ENCODE results near the gene PCCA. TPM values are rescaled to one million over a fixed set of nuclear protein-coding genes. Genes with fewer than 3 reads are reported as not detected.

The PCCA gene
- total and polyA plus RNA-seq, 2 experiments from 2014 or later, result 41.9 to 46.6 TPM

DNA sequence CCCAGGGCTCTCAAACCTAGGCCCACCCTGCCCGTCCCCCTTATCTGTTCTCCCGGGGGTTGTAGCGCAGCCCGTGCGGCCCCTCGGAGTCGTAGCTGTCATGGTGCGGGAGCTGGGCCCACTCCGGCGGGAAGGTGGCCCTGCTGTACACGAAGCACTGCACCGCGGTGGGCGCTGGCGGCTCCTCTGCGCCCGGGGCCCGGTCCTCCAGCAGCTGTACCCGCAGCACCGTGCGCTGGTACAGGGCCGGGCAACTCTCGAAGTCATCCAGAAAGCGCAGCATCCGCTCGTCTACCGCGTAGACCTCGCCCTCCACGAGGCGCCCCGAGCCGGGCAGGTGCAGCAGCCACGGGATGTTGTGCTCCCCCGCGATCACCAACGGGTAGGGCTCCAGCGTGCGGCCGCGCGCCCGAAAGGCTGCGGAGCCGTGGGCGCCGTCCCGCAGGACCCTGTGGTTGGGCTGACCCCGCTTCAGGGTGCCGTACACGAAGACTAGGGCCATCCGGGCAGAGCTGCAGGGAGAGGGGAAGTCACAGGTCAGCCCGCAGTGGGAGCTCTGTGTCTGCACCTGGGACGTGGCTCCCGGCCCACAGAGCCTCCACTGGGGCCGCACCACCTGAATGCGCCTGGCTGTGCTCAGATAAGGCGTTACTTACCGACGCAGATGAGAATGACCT is 443.3 kb downstream of the PCCA start (continued):
- TF ChIP-seq, protein P1, sequence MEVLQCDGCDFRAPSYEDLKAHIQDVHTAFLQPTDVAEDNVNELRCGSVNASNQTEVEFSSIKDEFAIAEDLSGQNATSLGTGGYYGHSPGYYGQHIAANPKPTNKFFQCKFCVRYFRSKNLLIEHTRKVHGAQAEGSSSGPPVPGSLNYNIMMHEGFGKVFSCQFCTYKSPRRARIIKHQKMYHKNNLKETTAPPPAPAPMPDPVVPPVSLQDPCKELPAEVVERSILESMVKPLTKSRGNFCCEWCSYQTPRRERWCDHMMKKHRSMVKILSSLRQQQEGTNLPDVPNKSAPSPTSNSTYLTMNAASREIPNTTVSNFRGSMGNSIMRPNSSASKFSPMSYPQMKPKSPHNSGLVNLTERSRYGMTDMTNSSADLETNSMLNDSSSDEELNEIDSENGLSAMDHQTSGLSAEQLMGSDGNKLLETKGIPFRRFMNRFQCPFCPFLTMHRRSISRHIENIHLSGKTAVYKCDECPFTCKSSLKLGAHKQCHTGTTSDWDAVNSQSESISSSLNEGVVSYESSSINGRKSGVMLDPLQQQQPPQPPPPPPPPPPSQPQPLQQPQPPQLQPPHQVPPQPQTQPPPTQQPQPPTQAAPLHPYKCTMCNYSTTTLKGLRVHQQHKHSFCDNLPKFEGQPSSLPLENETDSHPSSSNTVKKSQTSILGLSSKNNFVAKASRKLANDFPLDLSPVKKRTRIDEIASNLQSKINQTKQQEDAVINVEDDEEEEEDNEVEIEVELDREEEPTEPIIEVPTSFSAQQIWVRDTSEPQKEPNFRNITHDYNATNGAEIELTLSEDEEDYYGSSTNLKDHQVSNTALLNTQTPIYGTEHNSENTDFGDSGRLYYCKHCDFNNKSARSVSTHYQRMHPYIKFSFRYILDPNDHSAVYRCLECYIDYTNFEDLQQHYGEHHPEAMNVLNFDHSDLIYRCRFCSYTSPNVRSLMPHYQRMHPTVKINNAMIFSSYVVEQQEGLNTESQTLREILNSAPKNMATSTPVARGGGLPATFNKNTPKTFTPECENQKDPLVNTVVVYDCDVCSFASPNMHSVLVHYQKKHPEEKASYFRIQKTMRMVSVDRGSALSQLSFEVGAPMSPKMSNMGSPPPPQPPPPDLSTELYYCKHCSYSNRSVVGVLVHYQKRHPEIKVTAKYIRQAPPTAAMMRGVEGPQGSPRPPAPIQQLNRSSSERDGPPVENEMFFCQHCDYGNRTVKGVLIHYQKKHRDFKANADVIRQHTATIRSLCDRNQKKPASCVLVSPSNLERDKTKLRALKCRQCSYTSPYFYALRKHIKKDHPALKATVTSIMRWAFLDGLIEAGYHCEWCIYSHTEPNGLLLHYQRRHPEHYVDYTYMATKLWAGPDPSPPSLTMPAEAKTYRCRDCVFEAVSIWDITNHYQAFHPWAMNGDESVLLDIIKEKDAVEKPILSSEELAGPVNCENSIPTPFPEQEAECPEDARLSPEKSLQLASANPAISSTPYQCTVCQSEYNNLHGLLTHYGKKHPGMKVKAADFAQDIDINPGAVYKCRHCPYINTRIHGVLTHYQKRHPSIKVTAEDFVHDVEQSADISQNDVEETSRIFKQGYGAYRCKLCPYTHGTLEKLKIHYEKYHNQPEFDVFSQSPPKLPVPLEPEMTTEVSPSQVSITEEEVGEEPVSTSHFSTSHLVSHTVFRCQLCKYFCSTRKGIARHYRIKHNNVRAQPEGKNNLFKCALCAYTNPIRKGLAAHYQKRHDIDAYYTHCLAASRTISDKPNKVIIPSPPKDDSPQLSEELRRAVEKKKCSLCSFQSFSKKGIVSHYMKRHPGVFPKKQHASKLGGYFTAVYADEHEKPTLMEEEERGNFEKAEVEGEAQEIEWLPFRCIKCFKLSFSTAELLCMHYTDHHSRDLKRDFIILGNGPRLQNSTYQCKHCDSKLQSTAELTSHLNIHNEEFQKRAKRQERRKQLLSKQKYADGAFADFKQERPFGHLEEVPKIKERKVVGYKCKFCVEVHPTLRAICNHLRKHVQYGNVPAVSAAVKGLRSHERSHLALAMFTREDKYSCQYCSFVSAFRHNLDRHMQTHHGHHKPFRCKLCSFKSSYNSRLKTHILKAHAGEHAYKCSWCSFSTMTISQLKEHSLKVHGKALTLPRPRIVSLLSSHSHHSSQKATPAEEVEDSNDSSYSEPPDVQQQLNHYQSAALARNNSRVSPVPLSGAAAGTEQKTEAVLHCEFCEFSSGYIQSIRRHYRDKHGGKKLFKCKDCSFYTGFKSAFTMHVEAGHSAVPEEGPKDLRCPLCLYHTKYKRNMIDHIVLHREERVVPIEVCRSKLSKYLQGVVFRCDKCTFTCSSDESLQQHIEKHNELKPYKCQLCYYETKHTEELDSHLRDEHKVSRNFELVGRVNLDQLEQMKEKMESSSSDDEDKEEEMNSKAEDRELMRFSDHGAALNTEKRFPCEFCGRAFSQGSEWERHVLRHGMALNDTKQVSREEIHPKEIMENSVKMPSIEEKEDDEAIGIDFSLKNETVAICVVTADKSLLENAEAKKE (CRISPR knock-in tag; IDR thresholded peaks at IDR 0.05), result no peak

DNA sequence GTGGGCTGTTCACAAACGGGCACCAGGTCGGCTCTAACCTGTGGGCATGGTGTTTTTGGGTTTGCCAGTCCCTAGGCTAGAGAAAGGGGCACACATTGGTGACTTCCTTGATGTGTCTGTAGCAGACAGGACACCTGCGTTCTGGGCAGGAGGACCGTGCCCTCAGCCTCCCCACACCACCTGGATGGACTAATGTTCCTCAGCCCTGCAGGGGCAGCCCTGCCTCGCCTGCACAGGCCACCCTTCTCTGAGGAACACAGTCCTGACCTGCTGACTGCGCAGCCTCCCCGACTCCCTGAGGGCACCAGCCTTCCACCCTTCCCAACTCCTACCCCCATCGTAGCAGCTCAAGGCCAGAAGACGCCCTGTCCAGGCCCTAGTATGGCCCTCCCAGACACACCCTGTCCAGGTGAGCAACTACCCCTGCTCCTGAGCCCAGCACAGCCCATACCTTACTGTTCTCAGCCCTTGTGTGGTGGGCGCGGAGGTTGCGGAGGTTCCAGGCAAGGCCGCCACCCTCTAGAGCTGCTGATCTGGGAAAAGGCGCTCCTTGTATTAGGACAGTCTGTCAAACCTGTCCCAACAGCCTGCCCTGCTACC is 444.0 kb downstream of the PCCA start:
- peaks cover 15% of the 10 kb centered on the region for H3K27me3 Mint-ChIP-seq (ENCODE audit: insufficient read depth, low read depth, poor library complexity)
- no peak for DNase-seq (ENCODE audit: low spot score)

More for the DNA sequence above, 444.0 kb downstream of the PCCA start:
- ATAC-seq, result no peak
- Histone ChIP-seq H3K27ac (ENCODE audit: low read depth) (no peak overlapping the region), H3F3A (replicated peaks; ENCODE audit: low read depth) (peaks cover 10% of the 10 kb centered on the region; the same call in 1 of the 2 replicates), H3K9me2 (ENCODE audit: insufficient read depth) (no peaks in the 10 kb centered on the region), H3K4me1 (ENCODE audit: insufficient read depth) (peaks cover 12% of the 10 kb centered on the region), H2AFZ (no peak overlapping the region), H3K4me3 (no peak overlapping the region), H3K79me2 (replicated peaks; ENCODE audit: insufficient read depth) (no peaks in the 10 kb centered on the region), H4K20me1 (replicated peaks; ENCODE audit: insufficient read depth) (no peaks in the 10 kb centered on the region), H3K27me3 (ENCODE audit: insufficient read depth) (no peaks in the 10 kb centered on the region), H3K36me3 (ENCODE audit: insufficient read depth) (0 out of 2 replicates have a peak, but pooled peaks cover 5% of the 10 kb centered on the region), H3K4me2 (no peak overlapping the region)
- H3K36me3 Mint-ChIP-seq (ENCODE audit: low read depth), result peaks cover 7% of the 10 kb centered on the region; the same call in 2 of the 3 replicates
- no peaks in the 10 kb centered on the region for H3K9me3 Mint-ChIP-seq
- TF ChIP-seq JUNB (IDR thresholded peaks at IDR 0.05; ENCODE audit: unreplicated experiment) (no peak), CREB1 (CRISPR knock-in tag; IDR thresholded peaks at IDR 0.05; ENCODE audit: low read depth) (no peak), EZH2 (IDR thresholded peaks at IDR 0.05; ENCODE audit: low read depth, unreplicated experiment) (no peak), ZNF331 (CRISPR knock-in tag; IDR thresholded peaks at IDR 0.05; ENCODE audit: low read depth) (no peak), POLR2AphosphoS5 (IDR thresholded peaks at IDR 0.05; ENCODE audit: low read depth) (no peak), STAT1 (IDR thresholded peaks at IDR 0.05; ENCODE audit: unreplicated experiment) (no peak), NANOG (IDR thresholded peaks at IDR 0.05; ENCODE audit: borderline replicate concordance) (no peak)
- TF ChIP-seq, protein P2, sequence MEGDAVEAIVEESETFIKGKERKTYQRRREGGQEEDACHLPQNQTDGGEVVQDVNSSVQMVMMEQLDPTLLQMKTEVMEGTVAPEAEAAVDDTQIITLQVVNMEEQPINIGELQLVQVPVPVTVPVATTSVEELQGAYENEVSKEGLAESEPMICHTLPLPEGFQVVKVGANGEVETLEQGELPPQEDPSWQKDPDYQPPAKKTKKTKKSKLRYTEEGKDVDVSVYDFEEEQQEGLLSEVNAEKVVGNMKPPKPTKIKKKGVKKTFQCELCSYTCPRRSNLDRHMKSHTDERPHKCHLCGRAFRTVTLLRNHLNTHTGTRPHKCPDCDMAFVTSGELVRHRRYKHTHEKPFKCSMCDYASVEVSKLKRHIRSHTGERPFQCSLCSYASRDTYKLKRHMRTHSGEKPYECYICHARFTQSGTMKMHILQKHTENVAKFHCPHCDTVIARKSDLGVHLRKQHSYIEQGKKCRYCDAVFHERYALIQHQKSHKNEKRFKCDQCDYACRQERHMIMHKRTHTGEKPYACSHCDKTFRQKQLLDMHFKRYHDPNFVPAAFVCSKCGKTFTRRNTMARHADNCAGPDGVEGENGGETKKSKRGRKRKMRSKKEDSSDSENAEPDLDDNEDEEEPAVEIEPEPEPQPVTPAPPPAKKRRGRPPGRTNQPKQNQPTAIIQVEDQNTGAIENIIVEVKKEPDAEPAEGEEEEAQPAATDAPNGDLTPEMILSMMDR (conservative IDR thresholded peaks at IDR 0.05; ENCODE audit: low read depth in 2 of 2), result no peak
- no peak overlapping the region for H3K4me3 Mint-ChIP-seq
- H3K4me1 Mint-ChIP-seq, result peaks cover 28% of the 10 kb centered on the region
- H3K27ac Mint-ChIP-seq, result peak overlapping the region; percentile 25; the same call in 1 of the 2 replicates

All from GM23338 (cell line).